ENCODE measurements around the gene SPOCK2.
"Not testable (repeated sequence)": the region's sequence is repeated elsewhere in the genome, so short reads cannot be mapped to it uniquely, and the experiment has no call there.

SPOCK2 gene

DNA sequence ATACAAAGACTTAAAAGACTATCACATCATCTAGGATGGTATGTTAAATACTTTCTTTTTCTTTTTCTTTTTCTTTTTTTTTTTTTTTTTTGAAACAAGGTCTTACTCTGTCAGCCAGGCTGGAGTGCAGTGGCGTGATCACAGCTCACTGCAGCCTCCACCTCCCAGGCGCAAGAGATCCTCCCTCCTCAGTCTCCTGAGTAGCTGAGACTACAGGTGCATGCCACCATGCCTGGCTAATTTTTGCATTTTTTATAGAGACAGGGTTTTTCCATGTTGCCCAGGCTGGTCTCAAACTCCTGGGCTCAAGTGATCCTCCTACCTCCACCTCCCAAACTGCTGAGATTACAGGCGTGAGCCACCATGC is 19.6 kb upstream of the SPOCK2 start:
- DNase-seq (ENCODE audit: low spot score): not testable (repeated sequence)

DNA sequence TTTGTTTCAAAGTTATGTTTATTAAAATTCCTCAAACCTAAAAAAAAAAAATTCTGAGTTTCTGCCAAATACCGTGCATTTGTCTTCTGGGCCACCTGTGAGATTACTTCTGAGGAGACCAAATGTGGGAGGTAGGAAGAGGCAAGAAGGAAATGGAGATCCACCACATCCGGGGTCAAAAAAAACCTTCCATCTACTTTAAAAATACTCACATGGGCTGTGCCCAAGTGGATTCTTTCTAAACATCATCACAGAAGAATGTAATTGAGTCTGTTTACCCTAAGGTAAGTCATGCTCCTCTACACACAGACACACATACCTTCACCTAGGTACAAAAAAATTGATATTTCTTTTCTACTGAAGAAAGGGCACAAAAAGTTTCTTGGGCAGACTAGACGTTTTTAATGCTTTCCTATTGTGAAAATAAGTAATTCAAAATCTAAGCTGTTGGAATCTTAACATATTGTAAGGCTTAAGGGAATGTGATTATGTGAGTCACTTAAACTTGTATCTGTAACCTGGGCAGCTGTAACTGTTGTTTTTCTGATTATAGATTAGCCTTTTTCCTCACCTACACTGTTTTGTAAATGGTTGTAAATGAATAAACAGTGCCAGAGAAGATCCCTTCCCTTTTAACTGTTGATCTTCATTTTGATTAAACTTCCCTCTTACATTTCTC is 19.1 kb upstream of the SPOCK2 start:
- peak; percentile 94 for DNase-seq (ENCODE audit: low spot score)

DNA sequence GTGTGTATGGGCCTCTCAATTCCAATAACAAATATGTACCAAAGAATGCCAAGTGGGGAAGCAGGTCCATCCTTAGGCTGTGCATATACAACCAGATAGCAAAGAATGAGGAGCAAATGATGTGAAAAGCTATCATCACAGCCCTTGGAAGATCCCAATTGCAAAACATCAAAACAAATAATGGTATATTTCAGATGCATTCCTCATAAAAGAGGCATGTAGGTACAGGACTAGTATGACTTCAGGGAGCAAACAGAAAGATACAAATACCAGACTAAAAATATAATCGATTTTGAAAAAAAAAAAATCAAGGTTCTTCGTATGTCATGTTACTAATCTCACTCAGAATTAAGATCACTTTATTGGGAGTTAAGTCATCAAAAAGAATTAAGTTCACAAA is 18.5 kb upstream of the SPOCK2 start:
- no peak for DNase-seq (ENCODE audit: low spot score)

DNA sequence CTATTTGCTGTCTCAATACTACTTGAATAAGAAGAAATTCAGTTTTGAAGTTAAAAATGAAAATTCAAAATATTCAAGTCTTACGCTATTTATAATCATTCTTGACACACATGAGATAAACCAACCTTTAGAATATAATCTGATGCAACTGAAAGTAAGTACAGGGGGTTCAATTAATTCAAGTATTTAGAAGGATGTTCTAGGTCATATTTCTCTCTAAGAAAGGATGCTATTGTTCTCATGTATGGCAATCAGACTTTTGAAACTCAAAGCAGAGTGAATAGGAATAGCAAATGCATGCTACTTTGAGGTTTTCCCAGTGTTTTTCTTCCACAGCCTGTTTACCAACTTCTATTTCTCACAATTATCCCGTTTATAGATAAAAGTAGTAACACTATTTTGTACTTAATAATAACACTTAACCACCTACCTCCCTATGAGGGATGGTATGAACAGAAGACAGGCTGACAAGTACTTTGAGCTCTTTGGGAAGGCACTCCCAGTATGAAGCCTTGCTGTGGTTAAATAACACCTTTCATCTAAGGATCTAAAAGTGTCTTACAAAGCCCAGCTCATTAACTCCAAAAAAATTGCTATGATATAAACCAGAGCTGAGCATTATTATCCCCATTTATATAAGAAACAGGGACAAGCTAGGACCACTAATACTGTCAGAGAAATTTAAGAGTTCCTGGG is 18.0 kb upstream of the SPOCK2 start:
- DNase-seq (ENCODE audit: low spot score): no peak

DNA sequence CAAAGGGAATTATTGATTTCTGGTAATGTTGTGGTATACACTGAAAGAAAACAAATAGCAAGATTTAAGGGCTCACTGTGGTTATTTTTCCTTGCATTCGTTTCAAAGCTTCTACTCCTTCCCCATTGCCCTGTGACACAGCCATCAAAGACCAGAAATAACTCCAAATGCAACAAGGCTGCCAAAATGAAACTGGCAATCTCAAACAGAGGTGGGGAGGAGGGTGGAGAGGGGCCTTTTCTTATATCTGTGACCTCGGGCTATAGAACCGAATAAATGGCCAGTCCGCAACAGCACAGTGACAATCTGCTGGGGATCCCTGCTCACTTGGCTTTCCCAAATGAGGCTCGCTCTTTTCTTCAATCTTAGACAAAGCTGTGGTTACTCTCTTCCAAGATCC is 17.4 kb upstream of the SPOCK2 start:
- DNase-seq (ENCODE audit: low spot score): no peak

DNA sequence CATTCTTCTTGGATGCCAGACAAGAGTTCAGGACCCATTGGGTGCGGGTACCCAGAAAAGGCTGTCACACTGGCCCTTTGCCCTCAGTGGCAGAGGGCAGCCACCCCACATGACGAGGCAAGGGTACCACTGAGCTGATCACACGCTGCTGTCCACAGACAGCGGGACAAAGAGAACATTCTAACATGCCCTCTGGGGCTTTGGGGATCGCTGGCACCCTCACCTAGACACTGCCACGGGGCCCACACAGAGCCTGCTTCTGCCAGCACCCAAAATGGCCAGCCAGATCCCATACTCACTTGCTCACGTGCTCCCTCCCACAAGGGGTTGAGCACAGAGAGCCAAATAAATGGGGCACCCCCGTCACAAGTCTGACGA is 16.7 kb upstream of the SPOCK2 start:
- no peak for DNase-seq (ENCODE audit: low spot score)

DNA sequence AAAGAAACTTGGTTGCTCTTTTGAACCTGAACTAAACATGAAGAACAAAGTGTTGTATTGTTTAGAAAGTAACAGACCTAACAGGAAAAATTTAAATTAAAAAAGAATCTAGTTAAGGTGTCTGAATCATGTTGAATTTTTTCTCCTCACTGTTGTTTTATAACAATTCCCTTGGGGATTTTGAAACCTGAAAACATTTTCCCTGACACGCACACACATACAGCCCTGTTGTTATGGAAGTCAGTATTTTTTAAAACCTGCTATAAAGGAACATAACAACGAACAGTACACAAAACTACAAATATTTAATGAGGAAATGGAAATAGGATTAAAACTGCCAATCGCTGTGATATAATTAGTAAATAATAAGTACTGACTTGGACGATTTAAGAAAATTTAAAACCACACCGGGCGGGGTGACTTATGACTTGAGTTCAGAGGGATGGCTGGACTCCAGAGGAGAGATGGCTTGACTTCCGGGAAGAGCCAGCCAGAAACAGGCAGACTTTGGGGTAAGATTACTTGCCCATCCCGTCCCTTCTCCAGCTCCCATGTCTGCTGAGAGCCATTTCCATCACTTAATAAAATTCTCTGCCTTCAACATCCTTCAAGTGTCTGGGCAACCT is 16.2 kb upstream of the SPOCK2 start:
- DNase-seq (ENCODE audit: low spot score): no peak

DNA sequence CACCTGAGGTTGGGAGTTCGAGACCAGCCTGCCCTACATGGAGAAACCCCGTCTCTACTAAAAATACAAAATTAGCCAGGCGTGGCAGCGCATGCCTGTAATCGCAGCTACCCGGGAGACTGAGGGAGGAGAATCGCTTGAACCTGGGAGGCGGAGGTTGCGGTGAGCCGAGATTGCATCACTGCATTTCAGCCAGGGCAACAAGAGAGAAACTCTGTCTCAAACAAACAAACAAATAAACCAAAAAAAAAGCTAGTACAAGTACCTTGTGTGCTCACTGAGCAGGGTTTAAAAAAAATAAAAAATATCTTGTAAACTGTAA is 11.2 kb upstream of the SPOCK2 start:
- no peak for DNase-seq (ENCODE audit: low spot score)

DNA sequence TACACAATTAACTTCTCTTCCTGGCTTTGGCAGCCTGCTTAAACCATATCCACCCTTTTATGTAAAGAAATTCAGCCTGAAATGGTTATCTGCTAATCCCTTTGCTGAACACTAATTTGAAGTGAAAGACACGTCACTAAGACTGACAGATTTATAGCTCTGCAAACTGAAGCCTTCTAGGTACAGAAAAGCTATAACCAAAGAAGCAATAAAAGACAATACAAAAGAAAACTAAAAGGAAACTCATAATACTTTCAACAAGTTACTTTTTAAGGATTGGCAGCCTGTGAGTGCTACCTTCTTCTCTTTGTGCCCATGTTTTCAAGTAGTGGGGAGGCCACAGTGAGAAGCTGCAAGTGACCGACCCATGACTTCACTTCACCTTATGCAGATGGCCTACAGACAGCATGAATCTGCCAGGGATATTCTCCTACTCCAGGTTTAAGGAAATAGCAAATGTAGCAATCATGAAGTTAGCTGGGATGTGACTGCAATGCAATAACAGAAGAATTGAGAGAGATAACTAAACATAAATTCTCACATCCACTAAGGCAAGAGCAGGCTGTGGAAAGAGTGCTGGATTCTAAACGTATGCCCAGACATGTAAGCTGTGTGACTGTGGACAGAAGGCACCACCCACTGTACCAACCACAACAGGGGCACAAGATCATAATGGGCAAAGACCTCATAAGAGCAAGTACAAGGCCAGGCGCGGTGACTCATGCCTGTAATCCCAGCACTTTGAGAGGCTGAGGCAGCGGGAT is 10.7 kb upstream of the SPOCK2 start:
- DNase-seq (ENCODE audit: low spot score): no peak

DNA sequence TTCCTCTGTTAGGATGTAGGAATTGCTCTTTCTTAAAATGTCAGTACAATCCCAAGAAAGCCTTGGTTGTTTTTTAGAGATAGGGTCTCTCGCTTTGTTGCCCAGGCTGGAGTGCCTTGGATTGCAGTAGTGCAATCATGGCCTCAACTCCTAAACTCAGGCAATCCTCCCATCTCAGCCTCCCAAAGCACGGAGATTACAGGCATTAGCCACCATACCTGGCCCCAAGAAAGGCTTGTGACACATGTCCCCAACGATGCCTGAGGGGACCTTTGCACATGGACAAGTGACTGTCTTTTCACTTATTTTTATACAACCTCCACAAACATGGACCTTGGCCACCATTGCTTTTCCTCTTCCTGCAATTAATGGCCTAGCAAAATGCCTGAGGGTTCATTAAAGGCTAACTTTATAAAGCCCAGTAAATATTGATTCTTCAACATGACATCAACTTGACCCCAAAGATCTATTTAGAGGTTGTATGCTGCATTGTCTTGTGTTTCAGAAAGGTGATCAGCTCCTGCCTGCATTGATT is 10.0 kb upstream of the SPOCK2 start:
- no peak for DNase-seq (ENCODE audit: low spot score)

DNA sequence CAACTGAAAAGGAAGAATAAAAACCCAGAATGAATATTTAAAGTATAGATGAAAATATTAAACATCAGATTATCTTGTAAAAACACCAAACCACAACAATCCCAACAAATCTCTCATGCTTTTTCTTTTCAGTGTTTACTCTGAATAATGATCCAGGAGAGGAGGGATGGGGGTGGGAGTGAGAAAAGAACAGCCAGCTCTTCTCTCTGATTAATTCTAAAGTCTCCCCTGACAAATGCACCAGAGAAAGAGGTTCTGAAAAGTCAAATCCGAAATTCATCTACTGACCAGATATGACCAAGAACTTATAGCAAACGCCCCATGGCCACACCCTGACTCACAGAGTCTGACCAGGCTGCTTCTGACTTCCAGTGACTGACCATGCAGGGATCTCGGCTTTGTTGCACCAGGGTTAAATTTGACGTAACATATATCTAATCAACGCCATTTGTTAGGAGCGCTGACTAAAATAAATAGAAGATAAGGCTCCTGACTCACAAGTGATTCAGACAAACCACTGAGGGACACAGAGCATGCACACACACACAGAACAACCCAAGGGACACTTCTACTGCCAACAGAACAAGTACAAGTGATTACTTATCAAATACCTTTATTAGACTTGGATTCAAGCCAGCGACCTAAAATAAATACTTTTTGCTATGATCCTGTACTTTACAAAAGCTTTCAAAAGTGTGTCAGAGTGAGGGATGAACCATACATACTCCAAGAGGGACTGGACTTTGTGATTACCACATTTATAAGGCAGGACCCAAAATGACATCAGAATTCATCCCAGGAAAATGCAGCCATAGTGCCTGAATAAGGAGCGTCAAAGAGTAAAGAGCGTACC is 9.3 kb upstream of the SPOCK2 start:
- peak; percentile 75 for DNase-seq (ENCODE audit: low spot score)

DNA sequence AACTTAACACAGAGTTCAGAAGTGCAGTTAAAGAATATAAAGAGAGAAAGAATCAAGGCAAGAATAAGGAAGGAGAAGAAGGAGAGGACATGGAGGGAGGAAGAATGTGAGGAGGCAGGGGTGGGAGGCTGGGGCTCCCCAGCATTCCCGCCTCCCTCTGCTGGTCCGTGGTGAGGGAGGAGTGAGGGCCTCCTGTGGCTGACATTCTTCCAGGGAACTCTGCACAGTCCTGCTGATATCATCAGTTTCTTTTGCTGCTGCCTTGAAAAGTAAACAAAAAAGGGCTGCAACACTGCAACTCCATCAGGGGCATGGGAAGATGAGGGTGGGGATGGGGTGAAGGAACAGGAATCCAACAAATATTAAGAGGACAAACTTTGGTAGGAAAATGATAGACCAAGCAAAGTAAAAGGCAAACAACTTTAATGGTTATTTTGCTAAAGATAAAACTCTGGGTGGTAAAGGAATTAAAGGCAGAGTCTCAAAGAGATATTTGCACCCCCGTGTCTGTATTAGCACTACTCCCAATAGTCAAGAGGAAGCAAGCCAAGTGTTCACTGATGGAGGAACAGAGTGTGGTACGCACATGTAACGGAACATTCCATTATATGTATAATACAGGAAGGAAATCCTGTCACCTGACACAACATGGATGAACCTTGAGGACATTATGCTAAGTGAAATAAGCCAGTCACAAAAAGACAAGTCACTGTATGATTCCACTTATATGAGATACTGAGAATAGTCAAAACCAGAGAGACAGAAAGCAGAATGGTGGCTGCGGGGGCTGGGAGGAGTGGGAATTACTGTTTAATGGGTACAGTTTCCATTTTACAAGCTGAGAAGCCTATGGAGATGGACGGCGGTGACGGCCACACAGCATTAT is 8.0 kb upstream of the SPOCK2 start:
- DNase-seq (ENCODE audit: low spot score): no peak

DNA sequence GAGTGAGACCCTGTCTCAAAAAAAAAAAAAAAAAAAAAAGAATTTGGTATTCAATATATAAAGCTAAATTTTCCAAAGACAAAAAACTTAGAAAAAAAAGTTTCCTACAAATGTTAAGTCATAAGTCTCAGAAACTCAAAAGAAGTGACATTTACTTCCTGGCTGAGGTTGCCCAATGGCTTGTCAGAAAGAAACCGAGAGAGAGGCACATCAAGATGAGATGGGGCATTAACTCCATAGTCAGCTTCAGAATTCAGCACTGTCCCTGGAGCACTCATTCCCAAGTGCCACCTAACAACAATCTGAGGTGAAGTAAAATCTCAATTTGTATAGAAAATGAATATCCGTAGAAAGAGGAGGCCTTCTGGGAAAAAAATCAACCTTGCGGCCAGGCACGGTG is 6.8 kb upstream of the SPOCK2 start:
- DNase-seq (ENCODE audit: low spot score): no peak

DNA sequence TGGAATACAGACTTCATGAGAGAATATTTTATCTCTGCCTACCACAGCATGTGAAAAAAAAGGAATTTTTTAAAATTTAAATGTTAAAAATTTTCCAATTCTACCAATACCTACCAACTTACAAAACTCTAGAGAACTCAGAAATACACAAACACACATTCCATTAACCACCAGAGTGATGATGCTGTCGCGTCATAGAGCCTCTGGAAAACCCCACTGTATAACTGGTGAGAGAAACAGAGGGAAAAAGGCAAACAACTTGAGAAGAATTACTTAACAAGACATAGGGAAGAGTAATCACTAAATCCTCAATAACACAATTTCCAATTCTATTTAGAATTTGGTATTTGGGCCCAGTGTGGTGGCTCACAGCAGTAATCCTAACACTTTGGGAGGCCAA is 6.2 kb upstream of the SPOCK2 start:
- no peak for DNase-seq (ENCODE audit: low spot score)

DNA sequence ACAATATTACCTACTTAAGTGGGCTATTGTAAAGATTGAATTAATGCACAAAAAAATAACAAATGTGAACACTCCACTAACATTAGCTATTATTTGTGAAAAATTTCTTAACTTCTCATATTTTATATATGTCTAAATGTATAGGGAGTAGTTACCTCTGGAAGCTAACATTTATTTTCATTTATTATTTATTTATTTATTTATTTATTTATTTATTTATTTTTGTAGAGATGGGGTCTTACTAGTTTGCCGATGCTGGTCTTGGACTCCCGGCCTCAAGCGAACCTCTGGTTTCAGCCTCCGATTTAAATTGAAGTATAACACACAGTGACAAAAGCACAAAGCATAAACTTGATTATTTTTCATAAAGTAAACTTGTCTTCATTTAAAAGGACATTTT is 5.1 kb upstream of the SPOCK2 start:
- DNase-seq (ENCODE audit: low spot score): no peak

DNA sequence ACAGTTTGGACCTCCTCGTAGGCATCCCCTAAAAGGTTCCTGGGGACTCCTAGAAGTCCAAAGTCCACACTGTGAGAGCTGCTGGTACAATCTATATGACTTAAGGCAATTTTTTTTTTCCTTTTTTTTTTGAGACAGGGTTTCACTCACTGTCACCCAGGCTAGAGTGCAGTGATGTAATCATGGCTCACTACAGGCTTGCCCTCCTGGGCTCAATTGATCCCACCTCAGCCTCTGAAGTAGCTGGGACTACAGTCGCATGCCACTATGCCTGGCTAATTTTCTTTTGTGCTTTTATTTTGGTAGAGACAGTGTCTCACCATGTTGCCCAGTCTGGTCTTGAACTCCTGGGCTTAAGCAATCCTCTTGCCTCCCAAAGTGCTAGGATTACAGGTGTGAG is 4.6 kb upstream of the SPOCK2 start:
- DNase-seq (ENCODE audit: low spot score): peak; percentile 32

DNA sequence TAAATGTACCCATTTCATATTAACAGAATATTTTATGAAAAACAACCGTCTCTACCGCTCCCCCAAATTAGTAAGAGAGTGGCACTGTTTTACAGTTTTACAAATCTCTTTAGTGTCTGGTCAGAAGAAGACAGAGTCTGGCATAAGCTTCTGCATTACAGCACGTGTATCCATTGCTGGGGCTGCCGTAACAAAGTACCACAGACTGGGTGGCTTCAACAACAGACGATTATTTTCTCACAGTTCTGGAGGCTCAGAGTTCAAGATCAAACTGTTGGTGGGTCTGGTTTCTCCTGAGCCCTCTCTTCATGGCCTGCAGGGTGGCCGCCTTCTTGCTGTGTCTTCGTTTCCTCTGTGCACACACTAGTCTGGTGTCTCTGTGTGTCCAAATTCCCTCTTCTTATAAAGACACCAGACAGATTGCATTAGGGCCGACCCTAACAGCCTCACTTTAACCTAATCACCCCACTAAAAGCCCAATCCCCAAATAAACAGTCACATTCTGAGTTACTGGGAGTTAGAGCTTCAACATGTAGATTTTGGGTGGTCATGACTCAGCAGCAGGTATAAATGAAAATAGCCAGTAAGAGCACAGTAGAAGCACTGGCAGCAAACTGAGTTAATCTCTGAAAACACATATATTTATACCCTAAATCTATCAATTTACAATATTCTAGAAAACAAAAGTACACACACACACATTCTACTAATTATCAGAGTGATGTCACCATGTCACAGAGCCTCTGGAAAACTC is 4.0 kb upstream of the SPOCK2 start:
- DNase-seq (ENCODE audit: low spot score): no peak

DNA sequence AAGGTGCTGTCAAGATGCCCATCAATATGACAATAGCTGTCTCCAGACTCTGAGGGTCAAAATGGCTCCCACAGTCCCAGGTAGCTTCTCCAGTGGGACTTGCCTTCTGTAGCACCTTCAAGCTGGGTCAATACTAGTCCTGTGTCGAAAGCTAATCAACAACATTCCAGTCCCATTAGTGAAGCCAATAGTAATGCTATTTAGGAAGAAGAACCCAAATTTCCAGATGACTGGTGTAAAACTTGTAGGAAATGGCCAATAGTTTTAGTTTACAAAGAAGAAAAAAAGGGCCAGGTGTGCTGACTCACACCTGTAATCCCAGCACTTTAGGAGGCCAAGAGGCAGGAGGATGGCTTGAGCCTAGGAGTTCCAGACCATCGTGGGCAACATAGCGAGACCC is 2.0 kb upstream of the SPOCK2 start:
- DNase-seq (ENCODE audit: low spot score): no peak

DNA sequence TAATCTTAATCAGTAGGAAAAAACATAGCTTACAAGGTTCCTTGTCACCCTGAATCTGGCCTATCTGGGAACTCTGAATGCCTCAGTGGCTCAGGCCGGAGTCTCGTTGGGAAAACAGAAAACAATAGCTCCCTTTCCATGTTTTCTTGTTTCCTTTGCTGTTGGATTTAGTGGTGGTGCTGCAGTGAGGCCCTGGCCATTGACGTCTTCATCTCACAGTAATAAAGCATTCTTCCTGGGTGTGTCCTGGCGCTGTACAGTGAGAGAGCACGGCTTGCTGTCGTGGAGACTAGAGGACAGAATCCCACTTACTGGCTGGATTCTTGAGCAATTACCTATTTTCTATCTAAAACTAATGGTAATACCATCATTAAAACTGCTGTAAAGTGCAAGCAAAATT is 1.3 kb upstream of the SPOCK2 start:
- no peak for DNase-seq (ENCODE audit: low spot score)

DNA sequence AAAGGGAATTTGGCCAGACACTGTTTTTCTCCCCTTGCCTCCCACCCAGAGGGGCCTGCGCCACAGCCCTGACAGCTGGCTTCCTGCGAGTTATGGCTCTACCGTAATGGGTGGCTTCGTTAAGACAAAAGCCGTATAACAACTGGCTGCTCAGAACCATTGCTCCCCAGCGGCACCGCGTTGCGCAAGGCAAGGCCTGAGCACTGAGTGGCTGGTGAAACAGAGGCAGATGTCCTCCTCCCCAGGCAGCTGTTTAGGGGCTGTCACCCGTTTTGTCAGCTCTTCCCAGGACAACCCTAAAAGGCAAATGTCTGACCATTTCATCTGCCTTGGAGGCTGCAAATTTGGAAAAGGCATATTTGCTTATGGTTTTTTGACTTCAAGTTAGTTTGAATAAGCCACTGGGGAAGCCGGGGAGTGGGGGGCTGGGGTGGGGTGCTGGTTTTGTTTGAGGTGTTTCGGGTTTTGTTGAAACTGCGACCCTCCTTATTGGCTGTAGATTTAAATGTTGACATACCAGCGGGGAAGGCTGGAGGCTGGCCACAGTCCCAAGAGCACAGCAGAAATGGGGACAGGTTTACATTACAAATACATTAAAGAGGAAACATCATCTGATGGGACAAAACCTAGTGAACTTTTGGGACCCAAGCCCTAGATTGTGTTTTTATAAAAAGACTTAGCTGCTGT is 681 bp upstream of the SPOCK2 start:
- no peak for DNase-seq (ENCODE audit: low spot score)
